ENCODE data around the gene CSF2RB. TPM values are rescaled to one million over a fixed set of nuclear protein-coding genes. Genes with fewer than 3 reads are reported as not detected.
A peak's percentile ranks its signal among the peaks of the same experiment; 100 is the strongest.

CSF2RB gene
- total and polyA plus RNA-seq, 2 of the 13 experiments (the other 11 are each of a cell fraction or from before 2014, with no cell fraction given), result not detected

DNA sequence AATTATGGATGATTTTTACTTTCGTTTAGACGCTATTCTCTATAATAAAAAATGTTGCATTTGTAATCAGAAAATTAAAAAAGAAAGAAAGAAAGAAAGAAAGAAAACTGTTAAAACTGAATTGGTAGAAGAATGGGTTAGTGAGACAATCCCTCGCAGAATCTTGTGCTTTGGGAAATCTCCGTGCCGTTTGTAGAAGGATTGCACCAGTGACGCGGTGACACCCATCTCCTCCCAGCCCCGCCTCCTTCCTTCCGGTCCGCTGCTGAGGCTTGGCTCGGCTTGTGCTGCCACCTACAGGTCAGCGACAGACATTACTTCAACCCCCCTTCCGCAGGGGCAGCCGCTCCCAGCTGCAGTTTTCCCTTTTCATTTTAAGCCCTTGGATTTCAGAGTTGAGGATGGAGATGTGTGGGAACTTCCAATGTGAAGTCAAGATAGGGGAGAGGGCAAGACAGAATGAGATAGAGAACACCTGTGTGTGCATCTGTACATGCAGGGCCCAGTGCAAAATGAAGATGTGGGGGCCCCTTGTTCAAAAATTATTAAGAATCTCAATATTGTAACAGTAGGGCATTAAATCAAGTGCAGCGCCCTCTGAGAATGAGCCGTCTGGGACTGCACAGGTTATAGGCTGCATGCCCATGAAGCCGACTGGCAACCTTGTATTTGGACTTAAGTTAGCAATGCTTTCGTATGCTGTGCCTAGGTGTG lies 64.7 kb downstream of the CSF2RB start (continued):
- TF ChIP-seq, protein P1, sequence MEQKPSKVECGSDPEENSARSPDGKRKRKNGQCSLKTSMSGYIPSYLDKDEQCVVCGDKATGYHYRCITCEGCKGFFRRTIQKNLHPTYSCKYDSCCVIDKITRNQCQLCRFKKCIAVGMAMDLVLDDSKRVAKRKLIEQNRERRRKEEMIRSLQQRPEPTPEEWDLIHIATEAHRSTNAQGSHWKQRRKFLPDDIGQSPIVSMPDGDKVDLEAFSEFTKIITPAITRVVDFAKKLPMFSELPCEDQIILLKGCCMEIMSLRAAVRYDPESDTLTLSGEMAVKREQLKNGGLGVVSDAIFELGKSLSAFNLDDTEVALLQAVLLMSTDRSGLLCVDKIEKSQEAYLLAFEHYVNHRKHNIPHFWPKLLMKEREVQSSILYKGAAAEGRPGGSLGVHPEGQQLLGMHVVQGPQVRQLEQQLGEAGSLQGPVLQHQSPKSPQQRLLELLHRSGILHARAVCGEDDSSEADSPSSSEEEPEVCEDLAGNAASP (CRISPR knock-in tag; IDR thresholded peaks at IDR 0.05; ENCODE audit: borderline replicate concordance), result no peak
- TF ChIP-seq BORCS8-MEF2B (CRISPR knock-in tag; IDR thresholded peaks at IDR 0.05), result no peak
- no peak for TF ChIP-seq ZNF670 (CRISPR knock-in tag; IDR thresholded peaks at IDR 0.05; ENCODE audit: borderline replicate concordance)
- TF ChIP-seq ZNF558 (CRISPR knock-in tag; IDR thresholded peaks at IDR 0.05; ENCODE audit: borderline replicate concordance), result no peak
- TF ChIP-seq, protein P2, sequence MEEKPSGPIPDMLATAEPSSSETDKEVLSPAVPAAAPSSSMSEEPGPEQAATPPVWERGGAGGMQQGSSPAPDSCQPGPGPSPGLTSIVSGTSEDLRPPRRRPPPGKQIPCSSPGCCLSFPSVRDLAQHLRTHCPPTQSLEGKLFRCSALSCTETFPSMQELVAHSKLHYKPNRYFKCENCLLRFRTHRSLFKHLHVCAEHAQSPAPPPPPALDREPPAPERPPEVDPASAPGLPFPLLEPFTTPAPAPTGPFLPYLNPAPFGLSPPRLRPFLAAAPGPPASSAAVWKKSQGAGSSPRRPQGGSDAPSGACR (CRISPR knock-in tag; IDR thresholded peaks at IDR 0.05), result no peak
- peak; percentile 44; the same call in 1 of the 2 replicates for TF ChIP-seq GATAD2A (CRISPR knock-in tag; IDR thresholded peaks at IDR 0.05)
- no peak for TF ChIP-seq HMGA1 (CRISPR knock-in tag; conservative IDR thresholded peaks at IDR 0.05)
- no peak for TF ChIP-seq SALL2 (CRISPR knock-in tag; IDR thresholded peaks at IDR 0.05)
- TF ChIP-seq, protein P3, sequence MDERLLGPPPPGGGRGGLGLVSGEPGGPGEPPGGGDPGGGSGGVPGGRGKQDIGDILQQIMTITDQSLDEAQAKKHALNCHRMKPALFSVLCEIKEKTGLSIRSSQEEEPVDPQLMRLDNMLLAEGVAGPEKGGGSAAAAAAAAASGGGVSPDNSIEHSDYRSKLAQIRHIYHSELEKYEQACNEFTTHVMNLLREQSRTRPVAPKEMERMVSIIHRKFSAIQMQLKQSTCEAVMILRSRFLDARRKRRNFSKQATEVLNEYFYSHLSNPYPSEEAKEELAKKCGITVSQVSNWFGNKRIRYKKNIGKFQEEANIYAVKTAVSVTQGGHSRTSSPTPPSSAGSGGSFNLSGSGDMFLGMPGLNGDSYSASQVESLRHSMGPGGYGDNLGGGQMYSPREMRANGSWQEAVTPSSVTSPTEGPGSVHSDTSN (CRISPR knock-in tag; IDR thresholded peaks at IDR 0.05), result 0 out of 2 replicates have a peak, but pooled peaks have one; percentile 7
- TF ChIP-seq ZNF510 (CRISPR knock-in tag; IDR thresholded peaks at IDR 0.05; ENCODE audit: low read depth), result no peak
- TF ChIP-seq RXRB (CRISPR knock-in tag; IDR thresholded peaks at IDR 0.05; ENCODE audit: borderline replicate concordance), result no peak; the same call in 1 of the 2 replicates
- TF ChIP-seq SP2 (CRISPR knock-in tag; IDR thresholded peaks at IDR 0.05), result 0 out of 2 replicates have a peak, but pooled peaks have one; percentile 39
- TF ChIP-seq ZSCAN12 (CRISPR knock-in tag; IDR thresholded peaks at IDR 0.05), result no peak
- no peak for TF ChIP-seq NR2C2 (CRISPR knock-in tag; IDR thresholded peaks at IDR 0.05; ENCODE audit: borderline replicate concordance)
- TF ChIP-seq TARDBP (CRISPR knock-in tag; IDR thresholded peaks at IDR 0.05), result no peak; the same call in 1 of the 2 replicates
- TF ChIP-seq MTF2 (CRISPR knock-in tag; IDR thresholded peaks at IDR 0.05; ENCODE audit: borderline replicate concordance), result no peak
- no peak for TF ChIP-seq TAF15 (IDR thresholded peaks at IDR 0.05; ENCODE audit: low read depth, low read length, poor library complexity, severe bottlenecking)
- no peak for TF ChIP-seq KMT2B (CRISPR knock-in tag; IDR thresholded peaks at IDR 0.05)
- TF ChIP-seq AGO1 (IDR thresholded peaks at IDR 0.05; ENCODE audit: low read depth, low read length, poor library complexity, severe bottlenecking), result no peak
- TF ChIP-seq ZNF230 (CRISPR knock-in tag; IDR thresholded peaks at IDR 0.05), result no peak
- TF ChIP-seq, protein P4, sequence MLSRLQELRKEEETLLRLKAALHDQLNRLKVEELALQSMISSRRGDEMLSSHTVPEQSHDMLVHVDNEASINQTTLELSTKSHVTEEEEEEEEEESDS (CRISPR knock-in tag; IDR thresholded peaks at IDR 0.05; ENCODE audit: borderline replicate concordance), result no peak
- no peak for TF ChIP-seq PTBP1 (IDR thresholded peaks at IDR 0.05; ENCODE audit: low read depth, low read length, poor library complexity, severe bottlenecking)
- no peak for TF ChIP-seq HDAC1 (CRISPR knock-in tag; IDR thresholded peaks at IDR 0.05)
- TF ChIP-seq HOXA3 (CRISPR knock-in tag; IDR thresholded peaks at IDR 0.05), result peak; percentile 54; the same call in 1 of the 2 replicates
- TF ChIP-seq ZNF672 (CRISPR knock-in tag; IDR thresholded peaks at IDR 0.05), result no peak
- TF ChIP-seq ZNF343 (CRISPR knock-in tag; IDR thresholded peaks at IDR 0.05), result no peak
- TF ChIP-seq, protein P5, sequence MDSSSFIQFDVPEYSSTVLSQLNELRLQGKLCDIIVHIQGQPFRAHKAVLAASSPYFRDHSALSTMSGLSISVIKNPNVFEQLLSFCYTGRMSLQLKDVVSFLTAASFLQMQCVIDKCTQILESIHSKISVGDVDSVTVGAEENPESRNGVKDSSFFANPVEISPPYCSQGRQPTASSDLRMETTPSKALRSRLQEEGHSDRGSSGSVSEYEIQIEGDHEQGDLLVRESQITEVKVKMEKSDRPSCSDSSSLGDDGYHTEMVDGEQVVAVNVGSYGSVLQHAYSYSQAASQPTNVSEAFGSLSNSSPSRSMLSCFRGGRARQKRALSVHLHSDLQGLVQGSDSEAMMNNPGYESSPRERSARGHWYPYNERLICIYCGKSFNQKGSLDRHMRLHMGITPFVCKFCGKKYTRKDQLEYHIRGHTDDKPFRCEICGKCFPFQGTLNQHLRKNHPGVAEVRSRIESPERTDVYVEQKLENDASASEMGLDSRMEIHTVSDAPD (CRISPR knock-in tag; IDR thresholded peaks at IDR 0.05), result no peak

Data from HepG2 (cell line).